Measurements from ENCODE around the gene RAMACL.

The RAMACL gene

GRCh38 chr6:166575205-166575604 is 11.3 kb downstream of the RAMACL start:
- H3K27ac Mint-ChIP-seq = no peak overlapping the region
- H3K4me3 Mint-ChIP-seq = no peak overlapping the region
- no peak for DNase-seq
- H3K9me3 Mint-ChIP-seq = peaks cover 17 to 18% of the 10 kb centered on the region in 2 donors
- H3K27me3 Mint-ChIP-seq = no peaks in the 10 kb centered on the region
- no peaks in the 10 kb centered on the region for H3K4me1 Mint-ChIP-seq
- ATAC-seq = no peak

GRCh38 chr6:166573511-166574216 is 12.8 kb downstream of the RAMACL start:
- Mint-ChIP-seq H3K4me3 (no peak overlapping the region), H3K27me3 (no peaks in the 10 kb centered on the region), H3K27ac (no peak overlapping the region), H3K4me1 (no peaks in the 10 kb centered on the region), H3K9me3 (peaks cover 17 to 18% of the 10 kb centered on the region in 2 donors)
- DNase-seq = no peak
- no peak for ATAC-seq

GRCh38 chr6:166572370-166573261 is 13.9 kb downstream of the RAMACL start:
- ATAC-seq (no peak), DNase-seq (no peak)
- Mint-ChIP-seq H3K27me3 (no peaks in the 10 kb centered on the region), H3K27ac (no peak overlapping the region), H3K4me1 (no peaks in the 10 kb centered on the region), H3K4me3 (no peak overlapping the region), H3K9me3 (peaks cover 17 to 18% of the 10 kb centered on the region in 2 donors)

- no peak overlapping the region for H3K27ac Mint-ChIP-seq
Measured at GRCh38 chr6:166570929-166571713, 15.4 kb downstream of the RAMACL start.

GRCh38 chr6:166569206-166569605 is 17.3 kb downstream of the RAMACL start:
- DNase-seq = no peak
- Mint-ChIP-seq H3K27me3 (no peaks in the 10 kb centered on the region), H3K9me3 (no peaks in the 10 kb centered on the region), H3K4me3 (no peak overlapping the region), H3K27ac (peak overlapping the region in 1 of 2 donors; percentile 37), H3K4me1 (no peaks in the 10 kb centered on the region)
- ATAC-seq = no peak

More at GRCh38 chr6:166570929-166571713, 15.4 kb downstream of the RAMACL start:
- no peaks in the 10 kb centered on the region for H3K27me3 Mint-ChIP-seq
- H3K9me3 Mint-ChIP-seq = peaks cover 5 to 8% of the 10 kb centered on the region in 2 donors
- no peak for ATAC-seq
- H3K4me3 Mint-ChIP-seq = no peak overlapping the region
- DNase-seq = no peak
- no peaks in the 10 kb centered on the region for H3K4me1 Mint-ChIP-seq

- Mint-ChIP-seq H3K4me1 (no peaks in the 10 kb centered on the region), H3K27me3 (no peaks in the 10 kb centered on the region), H3K27ac (no peak overlapping the region), H3K4me3 (no peak overlapping the region), H3K9me3 (no peaks in the 10 kb centered on the region)
- DNase-seq (no peak), ATAC-seq (no peak)
Measured at GRCh38 chr6:166567813-166568212, 18.7 kb downstream of the RAMACL start.

GRCh38 chr6:166567107-166567506 is 19.4 kb downstream of the RAMACL start:
- Mint-ChIP-seq H3K4me3 (no peak overlapping the region), H3K4me1 (no peaks in the 10 kb centered on the region), H3K27ac (peak overlapping the region in 1 of 2 donors; percentile 19), H3K9me3 (no peaks in the 10 kb centered on the region), H3K27me3 (no peaks in the 10 kb centered on the region)
- ATAC-seq = no peak
- DNase-seq = no peak

GRCh38 chr6:166566026-166567011 is 20.2 kb downstream of the RAMACL start:
- H3K4me3 Mint-ChIP-seq = no peak overlapping the region
- no peaks in the 10 kb centered on the region for H3K4me1 Mint-ChIP-seq
- no peak for ATAC-seq
- H3K9me3 Mint-ChIP-seq = no peaks in the 10 kb centered on the region
- no peaks in the 10 kb centered on the region for H3K27me3 Mint-ChIP-seq
- DNase-seq = no peak
- H3K27ac Mint-ChIP-seq = peak overlapping the region in 1 of 2 donors; percentile 19

GRCh38 chr6:166565084-166565967 is 21.2 kb downstream of the RAMACL start:
- Mint-ChIP-seq H3K27me3 (no peaks in the 10 kb centered on the region), H3K27ac (peak overlapping the region in 1 of 2 donors; percentile 46), H3K9me3 (no peaks in the 10 kb centered on the region), H3K4me3 (no peak overlapping the region), H3K4me1 (no peaks in the 10 kb centered on the region)
- no peak for DNase-seq
- no peak for ATAC-seq

GRCh38 chr6:166563805-166564204 is 22.7 kb downstream of the RAMACL start:
- Mint-ChIP-seq H3K4me1 (no peaks in the 10 kb centered on the region), H3K27me3 (no peaks in the 10 kb centered on the region), H3K27ac (no peak overlapping the region), H3K9me3 (no peaks in the 10 kb centered on the region), H3K4me3 (no peak overlapping the region)
- no peak for DNase-seq
- ATAC-seq = no peak

GRCh38 chr6:166563200-166563599 is 23.3 kb downstream of the RAMACL start:
- ATAC-seq = no peak
- no peak for DNase-seq
- Mint-ChIP-seq H3K27ac (peak overlapping the region in 1 of 2 donors; percentile 42), H3K4me3 (no peak overlapping the region), H3K4me1 (no peaks in the 10 kb centered on the region), H3K9me3 (no peaks in the 10 kb centered on the region), H3K27me3 (no peaks in the 10 kb centered on the region)

- Mint-ChIP-seq H3K9me3 (no peaks in the 10 kb centered on the region), H3K27me3 (no peaks in the 10 kb centered on the region), H3K4me1 (no peaks in the 10 kb centered on the region), H3K27ac (peak overlapping the region in 1 of 2 donors; percentile 42), H3K4me3 (no peak overlapping the region)
- DNase-seq (no peak), ATAC-seq (no peak)
Measured at GRCh38 chr6:166562726-166563125, 23.8 kb downstream of the RAMACL start.

GRCh38 chr6:166561771-166562359 is 24.6 kb downstream of the RAMACL start:
- Mint-ChIP-seq H3K27me3 (peaks cover 6% of the 10 kb centered on the region), H3K27ac (no peak overlapping the region)
- ATAC-seq = no peak

More at GRCh38 chr6:166561771-166562359, 24.6 kb downstream of the RAMACL start:
- H3K4me1 Mint-ChIP-seq = peaks cover 6% of the 10 kb centered on the region
- no peak for DNase-seq
- no peak overlapping the region for H3K4me3 Mint-ChIP-seq
- no peaks in the 10 kb centered on the region for H3K9me3 Mint-ChIP-seq
